WTC11 (cell line): Measurements from ENCODE around the gene ALKBH4. TPM values are rescaled to one million over a fixed set of nuclear protein-coding genes. Genes with fewer than 3 reads are reported as not detected.

Experiments
- ATAC-seq: fragments of 200-7000 bp; cut with Tn5 transposase; 2 replicates; pipeline ENCODE4 v1.10.0; 2021; ENCODE audit warnings: mild to moderate bottlenecking, moderate library complexity
- CTCF ChIA-PET: fragments of 300-600 bp; sonication (Branson Sonifier 250); formaldehyde crosslinking; loops from one replicate; lab custom pipeline; 2021; ENCODE audit warnings: antibody characterized with exemption; lab: Charles Lee
- POLR2A ChIA-PET: fragments of 350-600 bp; sonication (Branson Sonifier 250); formaldehyde crosslinking; loops from one replicate; lab custom pipeline; 2021; ENCODE audit warnings: antibody characterized with exemption; lab: Charles Lee
- DNase-seq: peaks from one replicate; pipeline ENCODE4 v3.0.0; 2021; ENCODE audit warnings: low spot score
- H3K27ac Mint-ChIP-seq: 2 replicates; pipeline ENCODE4 v1.8.0; 2021; ENCODE audit warnings: mixed read lengths
- H3K27me3 Mint-ChIP-seq: 2 replicates; pipeline ENCODE4 v1.8.0; 2021; ENCODE audit warnings: low read depth, mild to moderate bottlenecking, moderate library complexity, mixed read lengths
- H3K36me3 Mint-ChIP-seq: 2 replicates; pipeline ENCODE4 v1.8.0; 2021; ENCODE audit warnings: mixed read lengths
- H3K4me1 Mint-ChIP-seq: 2 replicates; pipeline ENCODE4 v1.8.0; 2022; ENCODE audit warnings: mixed read lengths
- H3K4me3 Mint-ChIP-seq: 2 replicates; pipeline ENCODE4 v1.8.0; 2021; ENCODE audit warnings: mild to moderate bottlenecking, moderate library complexity, mixed read lengths
- H3K9me3 Mint-ChIP-seq: 2 replicates; pipeline ENCODE4 v1.8.0; 2021; ENCODE audit warnings: mixed read lengths
- ATF1 ChIP-seq: sonication (generic); formaldehyde crosslinking; IDR thresholded peaks from 2 replicates; pipeline ENCODE4 v1.8.1; 2023; ENCODE audit warnings: mild to moderate bottlenecking, moderate library complexity, missing genetic modification reagents
- CREM ChIP-seq: sonication (generic); formaldehyde crosslinking; IDR thresholded peaks from 2 replicates; pipeline ENCODE4 v1.8.1; 2022; ENCODE audit warnings: mild to moderate bottlenecking, missing genetic modification reagents, moderate library complexity
- CTCF ChIP-seq: fragments of 200-600 bp; IDR thresholded peaks from 2 replicates; pipeline ENCODE4 v1.8.0; 2022; ENCODE audit warnings: antibody characterized with exemption
- E2F4 ChIP-seq: sonication (generic); formaldehyde crosslinking; IDR thresholded peaks from 2 replicates; pipeline ENCODE4 v1.8.1; 2022; ENCODE audit warnings: low read depth, mild to moderate bottlenecking, moderate library complexity, missing genetic modification reagents, borderline replicate concordance
- FOXK1 ChIP-seq: sonication (generic); formaldehyde crosslinking; IDR thresholded peaks from 2 replicates; pipeline ENCODE4 v1.8.0; 2022; ENCODE audit warnings: mild to moderate bottlenecking, moderate library complexity, missing genetic modification reagents
- HMGA2 ChIP-seq: fragments of 250-450 bp; sonication (Bioruptor Pico); IDR thresholded peaks from 2 replicates; pipeline ENCODE4 v1.4.0; 2021; ENCODE audit warnings: mild to moderate bottlenecking, moderate library complexity
- JAZF1 ChIP-seq: fragments of 250-450 bp; sonication (Bioruptor Pico); IDR thresholded peaks from 2 replicates; pipeline ENCODE4 v1.9.0; 2021; ENCODE audit warnings: moderate library complexity, mild to moderate bottlenecking, inconsistent platforms
- JUN ChIP-seq: sonication (generic); formaldehyde crosslinking; IDR thresholded peaks from 2 replicates; pipeline ENCODE4 v1.8.0; 2023; ENCODE audit warnings: mild to moderate bottlenecking, missing genetic modification reagents
- MAX ChIP-seq: sonication (generic); formaldehyde crosslinking; IDR thresholded peaks from 2 replicates; pipeline ENCODE4 v1.8.0; 2022; ENCODE audit warnings: mild to moderate bottlenecking, missing genetic modification reagents
- MYBL2 ChIP-seq: sonication (generic); formaldehyde crosslinking; IDR thresholded peaks from 2 replicates; pipeline ENCODE4 v1.8.1; 2023; ENCODE audit warnings: mild to moderate bottlenecking, moderate library complexity, missing genetic modification reagents
- RORB ChIP-seq: fragments of 250-450 bp; sonication (Bioruptor Pico); IDR thresholded peaks from 2 replicates; pipeline ENCODE4 v1.9.0; 2021; ENCODE audit warnings: mild to moderate bottlenecking
- TEAD4 ChIP-seq: sonication (generic); formaldehyde crosslinking; IDR thresholded peaks from 2 replicates; pipeline ENCODE4 v1.8.0; 2022; ENCODE audit warnings: mild to moderate bottlenecking, missing genetic modification reagents
- ZBTB43 ChIP-seq: sonication (generic); formaldehyde crosslinking; IDR thresholded peaks from 2 replicates; pipeline ENCODE4 v1.8.1; 2023; ENCODE audit warnings: mild to moderate bottlenecking, missing genetic modification reagents
- ZNF396 ChIP-seq: fragments of 250-450 bp; sonication (Bioruptor Pico); IDR thresholded peaks from 2 replicates; pipeline ENCODE4 v1.8.0; 2021; ENCODE audit warnings: mild to moderate bottlenecking, moderate library complexity, borderline replicate concordance
- total RNA-seq: library from RNA; stranded (reverse); gene quantifications from 3 replicates; pipeline ENCODE4 v1.2.3, GENCODE V29; 2021
- TF ChIP-seq, protein P1 (sequence below): sonication (generic); formaldehyde crosslinking; IDR thresholded peaks from 2 replicates; pipeline ENCODE4 v1.8.1; 2022; ENCODE audit warnings: missing genetic modification reagents, borderline replicate concordance
- TF ChIP-seq, protein P2 (sequence below): sonication (generic); formaldehyde crosslinking; IDR thresholded peaks from 2 replicates; pipeline ENCODE4 v1.8.1; 2023; ENCODE audit warnings: mild to moderate bottlenecking, missing genetic modification reagents, borderline replicate concordance

Gene ALKBH4
- total RNA-seq, 1 experiment from 2014 or later, result 20.4 TPM

DNA sequence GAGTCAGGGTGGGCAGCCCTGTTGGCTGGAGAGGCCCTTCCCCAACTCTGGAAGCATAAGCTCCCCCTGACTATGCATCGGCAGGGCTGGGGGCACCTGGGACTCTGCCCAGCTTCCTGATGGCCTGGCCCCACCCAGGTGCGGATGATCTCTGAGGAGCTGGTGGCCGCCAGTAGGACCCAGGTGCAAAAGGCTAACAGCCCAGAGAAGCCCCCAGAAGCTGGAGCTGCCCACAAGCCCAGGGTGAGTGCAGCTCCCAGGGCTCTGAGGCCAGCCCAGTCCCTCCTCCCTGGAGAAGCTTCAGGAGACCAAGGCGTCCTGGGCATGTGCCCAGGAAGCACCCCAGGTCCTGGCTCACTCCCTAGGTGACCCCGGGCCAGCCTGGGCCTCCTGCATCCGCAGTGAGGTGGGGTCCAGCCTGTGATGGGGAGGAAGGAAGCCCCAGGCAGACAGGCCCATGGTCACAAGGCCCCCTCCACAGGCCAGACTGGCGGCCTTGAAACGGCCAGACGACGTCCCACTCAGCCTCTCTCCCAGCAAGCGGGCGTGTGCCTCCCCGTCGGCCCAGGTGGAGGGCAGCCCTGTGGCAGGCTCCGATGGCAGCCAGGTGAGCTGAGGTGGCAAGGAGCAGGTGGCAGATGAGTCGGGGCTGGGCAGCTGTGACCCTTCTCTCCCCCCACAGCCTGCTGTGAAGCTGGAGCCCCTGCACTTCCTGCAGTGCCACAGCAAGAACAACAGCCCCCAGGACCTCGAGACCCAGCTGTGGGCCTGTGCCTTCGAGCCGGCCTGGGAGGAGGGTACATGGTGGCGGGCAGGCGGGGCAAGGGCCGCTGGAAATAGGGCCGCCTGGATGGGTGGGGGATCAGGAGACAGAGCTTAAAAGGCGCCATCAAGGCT, 3.2 kb upstream of the ALKBH4 start (continued):
- TF ChIP-seq FOXK1 (no peak), ZBTB43 (CRISPR knock-in tag) (no peak), ZNF396 (CRISPR knock-in tag) (no peak), MAX (no peak), RORB (CRISPR knock-in tag) (no peak), JAZF1 (CRISPR knock-in tag) (no peak), MYBL2 (no peak), CTCF (no peak), CREM (CRISPR knock-in tag) (no peak)
- TF ChIP-seq, protein P1, sequence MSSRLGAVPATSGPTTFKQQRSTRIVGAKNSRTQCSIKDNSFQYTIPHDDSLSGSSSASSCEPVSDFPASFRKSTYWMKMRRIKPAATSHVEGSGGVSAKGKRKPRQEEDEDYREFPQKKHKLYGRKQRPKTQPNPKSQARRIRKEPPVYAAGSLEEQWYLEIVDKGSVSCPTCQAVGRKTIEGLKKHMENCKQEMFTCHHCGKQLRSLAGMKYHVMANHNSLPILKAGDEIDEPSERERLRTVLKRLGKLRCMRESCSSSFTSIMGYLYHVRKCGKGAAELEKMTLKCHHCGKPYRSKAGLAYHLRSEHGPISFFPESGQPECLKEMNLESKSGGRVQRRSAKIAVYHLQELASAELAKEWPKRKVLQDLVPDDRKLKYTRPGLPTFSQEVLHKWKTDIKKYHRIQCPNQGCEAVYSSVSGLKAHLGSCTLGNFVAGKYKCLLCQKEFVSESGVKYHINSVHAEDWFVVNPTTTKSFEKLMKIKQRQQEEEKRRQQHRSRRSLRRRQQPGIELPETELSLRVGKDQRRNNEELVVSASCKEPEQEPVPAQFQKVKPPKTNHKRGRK, result no peak

DNA sequence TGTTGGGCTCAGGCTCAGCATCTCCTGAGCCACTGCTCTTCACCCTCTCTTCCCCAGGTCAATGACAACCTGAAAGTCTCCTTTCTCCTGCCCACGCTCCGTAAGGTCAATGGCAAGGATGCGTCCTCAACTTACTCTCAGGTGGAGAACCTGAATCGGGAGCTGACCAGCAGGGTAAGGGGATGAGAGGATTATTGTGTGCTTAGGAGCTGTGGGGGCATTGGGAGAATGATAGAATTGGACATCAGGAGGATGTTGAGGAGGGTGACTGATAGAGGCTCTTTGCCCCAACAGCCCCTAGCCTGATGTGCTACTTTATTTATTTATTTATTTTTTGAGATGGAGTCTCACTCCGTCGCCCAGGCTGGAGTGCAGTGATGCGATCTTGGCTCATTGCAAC, 1.4 kb upstream of the ALKBH4 start:
- ChIA-PET CTCF (interaction anchor here (0.6 to 3.0 kb wide), 6 partner anchors 11 to 696 kb away, joined by 3 to 14 read pairs (median 5); no protein-coding TSS in a partner anchor), POLR2A (no interaction called here)
- no peak for ATAC-seq
- Mint-ChIP-seq H3K4me1 (peaks cover 8% of the 10 kb centered on the region), H3K4me3 (peak overlapping the region; percentile 78), H3K27me3 (no peaks in the 10 kb centered on the region), H3K27ac (no peak overlapping the region), H3K36me3 (no peaks in the 10 kb centered on the region), H3K9me3 (no peaks in the 10 kb centered on the region)
- no peak for DNase-seq
- TF ChIP-seq JUN (CRISPR knock-in tag) (no peak), TEAD4 (no peak), HMGA2 (CRISPR knock-in tag) (no peak), ATF1 (no peak), MYBL2 (no peak), E2F4 (CRISPR knock-in tag) (no peak)
- TF ChIP-seq, protein P2, sequence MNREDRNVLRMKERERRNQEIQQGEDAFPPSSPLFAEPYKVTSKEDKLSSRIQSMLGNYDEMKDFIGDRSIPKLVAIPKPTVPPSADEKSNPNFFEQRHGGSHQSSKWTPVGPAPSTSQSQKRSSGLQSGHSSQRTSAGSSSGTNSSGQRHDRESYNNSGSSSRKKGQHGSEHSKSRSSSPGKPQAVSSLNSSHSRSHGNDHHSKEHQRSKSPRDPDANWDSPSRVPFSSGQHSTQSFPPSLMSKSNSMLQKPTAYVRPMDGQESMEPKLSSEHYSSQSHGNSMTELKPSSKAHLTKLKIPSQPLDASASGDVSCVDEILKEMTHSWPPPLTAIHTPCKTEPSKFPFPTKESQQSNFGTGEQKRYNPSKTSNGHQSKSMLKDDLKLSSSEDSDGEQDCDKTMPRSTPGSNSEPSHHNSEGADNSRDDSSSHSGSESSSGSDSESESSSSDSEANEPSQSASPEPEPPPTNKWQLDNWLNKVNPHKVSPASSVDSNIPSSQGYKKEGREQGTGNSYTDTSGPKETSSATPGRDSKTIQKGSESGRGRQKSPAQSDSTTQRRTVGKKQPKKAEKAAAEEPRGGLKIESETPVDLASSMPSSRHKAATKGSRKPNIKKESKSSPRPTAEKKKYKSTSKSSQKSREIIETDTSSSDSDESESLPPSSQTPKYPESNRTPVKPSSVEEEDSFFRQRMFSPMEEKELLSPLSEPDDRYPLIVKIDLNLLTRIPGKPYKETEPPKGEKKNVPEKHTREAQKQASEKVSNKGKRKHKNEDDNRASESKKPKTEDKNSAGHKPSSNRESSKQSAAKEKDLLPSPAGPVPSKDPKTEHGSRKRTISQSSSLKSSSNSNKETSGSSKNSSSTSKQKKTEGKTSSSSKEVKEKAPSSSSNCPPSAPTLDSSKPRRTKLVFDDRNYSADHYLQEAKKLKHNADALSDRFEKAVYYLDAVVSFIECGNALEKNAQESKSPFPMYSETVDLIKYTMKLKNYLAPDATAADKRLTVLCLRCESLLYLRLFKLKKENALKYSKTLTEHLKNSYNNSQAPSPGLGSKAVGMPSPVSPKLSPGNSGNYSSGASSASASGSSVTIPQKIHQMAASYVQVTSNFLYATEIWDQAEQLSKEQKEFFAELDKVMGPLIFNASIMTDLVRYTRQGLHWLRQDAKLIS (CRISPR knock-in tag), result no peak
